ENCODE results near the gene KDM6A.
A peak's percentile ranks its signal among the peaks of the same experiment; 100 is the strongest.

Gene KDM6A

DNA sequence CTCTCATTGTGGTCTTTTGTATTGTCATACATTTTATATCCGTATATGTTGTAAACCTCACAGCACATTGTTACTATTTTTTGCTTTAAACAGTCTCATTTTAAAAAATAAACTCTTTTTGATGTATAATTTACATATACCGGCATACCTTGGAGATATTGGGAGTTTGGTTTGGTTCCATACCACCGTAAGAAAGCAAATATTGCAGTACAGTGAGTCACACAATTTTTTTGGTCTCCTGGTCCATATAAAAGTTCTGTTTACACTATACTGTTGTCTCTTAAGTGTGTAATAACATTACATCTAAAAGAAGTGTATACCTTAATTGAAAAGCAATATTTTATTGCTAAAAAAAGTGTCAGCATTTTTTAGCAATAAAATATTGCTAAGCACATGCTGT is 70.0 kb downstream of the KDM6A start:
- TF ChIP-seq EGR1 (IDR thresholded peaks at IDR 0.05) (no peak), CREB1 (IDR thresholded peaks at IDR 0.05; ENCODE audit: low read depth) (no peak), REST (IDR thresholded peaks at IDR 0.05; ENCODE audit: low read depth) (no peak), FOXM1 (IDR thresholded peaks at IDR 0.05; ENCODE audit: borderline replicate concordance, low read depth) (no peak)

DNA sequence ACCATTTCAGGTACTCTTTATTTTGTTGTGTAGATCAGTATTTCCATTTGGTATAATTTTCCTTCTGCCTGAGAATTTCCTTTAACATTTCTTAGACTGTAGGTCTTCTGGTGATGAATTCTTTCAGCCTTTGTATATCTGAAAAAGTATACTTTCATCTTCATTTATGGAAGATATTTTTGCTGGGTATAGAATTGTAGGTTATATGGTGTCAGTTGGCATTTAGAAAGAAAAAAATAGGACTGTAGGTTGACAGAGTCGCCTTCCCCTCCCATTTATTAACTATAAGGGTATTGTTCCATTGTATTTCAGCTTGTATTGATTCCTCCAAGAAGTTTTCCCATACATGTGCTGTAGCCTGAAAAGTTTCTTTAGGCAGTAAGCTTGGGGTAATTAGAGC is 71.9 kb downstream of the KDM6A start:
- TF ChIP-seq RAD21 (IDR thresholded peaks at IDR 0.05; ENCODE audit: low read depth) (no peak), MAX (IDR thresholded peaks at IDR 0.05) (no peak), NFIC (IDR thresholded peaks at IDR 0.05) (no peak), TAF1 (IDR thresholded peaks at IDR 0.05; ENCODE audit: low read depth) (no peak), EP300 (IDR thresholded peaks at IDR 0.05; ENCODE audit: borderline replicate concordance) (no peak), REST (IDR thresholded peaks at IDR 0.05; ENCODE audit: low read depth) (no peak), CREB1 (IDR thresholded peaks at IDR 0.05; ENCODE audit: low read depth) (no peak), ZBTB7A (IDR thresholded peaks at IDR 0.05; ENCODE audit: low read depth) (no peak), EGR1 (IDR thresholded peaks at IDR 0.05) (no peak), YY1 (IDR thresholded peaks at IDR 0.05; ENCODE audit: low read depth) (no peak), USF1 (IDR thresholded peaks at IDR 0.05) (no peak), FOXM1 (IDR thresholded peaks at IDR 0.05; ENCODE audit: borderline replicate concordance, low read depth) (no peak), TEAD4 (IDR thresholded peaks at IDR 0.05) (no peak), CEBPB (IDR thresholded peaks at IDR 0.05) (no peak)

DNA sequence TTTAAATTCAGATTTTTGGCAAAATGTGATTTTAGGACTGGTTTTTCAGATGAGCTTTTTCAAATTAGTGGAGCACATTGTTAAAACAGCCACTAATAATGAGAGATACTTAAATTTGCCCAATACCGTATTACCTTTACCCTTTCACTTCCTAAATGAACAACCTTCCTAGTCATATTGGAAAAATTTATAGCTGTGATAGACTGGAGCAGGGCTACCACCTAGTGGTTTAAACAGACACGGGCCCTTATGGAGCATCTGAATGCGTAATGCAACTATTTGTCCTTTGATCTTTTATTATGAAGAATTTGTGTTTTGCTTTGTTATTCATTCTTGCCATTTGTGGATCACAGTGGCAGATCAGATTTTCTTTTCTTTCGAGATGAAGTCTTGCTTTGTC is 72.7 kb downstream of the KDM6A start:
- no peak for TF ChIP-seq REST (IDR thresholded peaks at IDR 0.05; ENCODE audit: low read depth)

GRCh38 chrX:44946771-44947170 is 73.8 kb downstream of the KDM6A start:
- no peak for TF ChIP-seq TEAD4 (IDR thresholded peaks at IDR 0.05)
- peak; percentile 69 for TF ChIP-seq NFIC (IDR thresholded peaks at IDR 0.05)

DNA sequence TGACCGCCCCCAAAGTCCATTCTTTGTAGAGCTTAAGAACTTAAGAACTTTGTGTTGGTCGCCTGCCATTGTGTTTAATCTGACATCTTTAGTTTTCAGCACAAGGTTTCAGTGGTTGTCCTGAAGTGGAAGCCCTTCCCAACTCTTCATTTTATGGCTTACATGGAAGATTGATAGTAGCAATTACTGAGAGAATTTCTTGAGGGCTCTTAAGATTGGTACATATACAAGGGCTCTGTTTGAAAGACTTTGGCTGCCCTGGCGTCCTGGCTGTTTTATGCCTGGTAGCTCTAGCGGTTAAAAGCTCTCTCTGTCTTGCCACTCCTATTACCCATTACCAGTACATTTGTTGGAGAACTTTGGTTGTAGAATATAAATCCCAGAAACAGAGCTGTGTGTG is 75.0 kb downstream of the KDM6A start:
- no peak for TF ChIP-seq ZBTB7A (IDR thresholded peaks at IDR 0.05; ENCODE audit: low read depth)
- no peak for TF ChIP-seq TAF1 (IDR thresholded peaks at IDR 0.05; ENCODE audit: low read depth)
- no peak for TF ChIP-seq YY1 (IDR thresholded peaks at IDR 0.05; ENCODE audit: low read depth)

DNA sequence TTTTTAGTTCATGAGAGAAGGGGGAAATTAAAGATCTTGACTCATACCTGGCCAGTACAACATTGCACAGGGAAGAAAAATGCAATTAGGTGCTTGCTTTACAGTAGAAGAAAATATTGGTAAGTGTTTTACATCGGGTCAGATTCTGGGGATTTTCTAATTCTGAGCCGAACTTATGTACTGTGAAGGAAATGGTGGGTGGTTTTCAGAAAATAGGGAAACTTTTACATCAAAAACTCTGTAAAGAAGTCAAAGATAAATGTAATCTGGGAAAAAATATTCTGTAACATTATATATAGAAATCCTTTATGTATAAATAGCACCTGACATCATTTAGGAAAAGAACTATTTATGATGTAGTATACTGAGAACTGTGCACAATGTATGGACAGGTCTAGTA is 75.4 kb downstream of the KDM6A start:
- no peak for TF ChIP-seq TEAD4 (IDR thresholded peaks at IDR 0.05)
- TF ChIP-seq ZBTB7A (IDR thresholded peaks at IDR 0.05; ENCODE audit: low read depth), result no peak
- TF ChIP-seq YY1 (IDR thresholded peaks at IDR 0.05; ENCODE audit: low read depth), result no peak
- no peak for TF ChIP-seq NFIC (IDR thresholded peaks at IDR 0.05)
- no peak for TF ChIP-seq MAX (IDR thresholded peaks at IDR 0.05)
- TF ChIP-seq EP300 (IDR thresholded peaks at IDR 0.05; ENCODE audit: borderline replicate concordance), result no peak

GRCh38 chrX:44949125-44949524 is 76.1 kb downstream of the KDM6A start:
- TF ChIP-seq CREB1 (IDR thresholded peaks at IDR 0.05; ENCODE audit: low read depth) (no peak), CEBPB (IDR thresholded peaks at IDR 0.05) (no peak)
